Measurements from ENCODE around the gene TMC1.

TMC1 gene

GRCh38 chr9:72875221-72875620, 353.8 kb downstream of the TMC1 start (continued):
- TF ChIP-seq SETDB1 (IDR thresholded peaks at IDR 0.05; ENCODE audit: insufficient read length, low read length), result no peak

DNA sequence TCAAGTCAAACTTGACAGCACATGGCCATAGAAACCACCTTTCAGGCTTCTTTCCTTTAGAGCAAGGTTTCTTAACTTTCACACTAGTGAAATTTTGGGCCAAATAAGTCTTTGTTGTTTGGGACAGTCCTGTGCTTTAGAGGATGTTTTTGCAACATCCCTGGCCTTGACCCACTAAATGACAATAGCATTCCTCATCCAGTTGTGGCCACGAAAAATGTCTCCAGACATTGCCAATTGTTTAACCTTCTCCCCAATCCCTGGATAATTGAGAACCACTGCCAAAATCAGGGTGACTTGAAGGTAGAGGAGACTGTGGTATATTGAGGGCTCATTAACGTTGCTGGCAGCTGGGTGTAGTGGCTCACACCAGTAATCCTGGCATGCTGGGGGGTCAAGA, 359.4 kb downstream of the TMC1 start:
- no peaks in the 10 kb centered on the region for H3K9me3 ChIP-seq (ENCODE audit: control insufficient read depth, insufficient read depth, low read depth, low read length)
- TF ChIP-seq ZNF561 (tag by site-specific recombination; IDR thresholded peaks at IDR 0.05; ENCODE audit: borderline replicate concordance), result no peak
- TF ChIP-seq ZNF121 (tag by site-specific recombination; IDR thresholded peaks at IDR 0.05), result no peak
- no peak for TF ChIP-seq ZNF549 (tag by site-specific recombination; IDR thresholded peaks at IDR 0.05)
- ChIA-PET POLR2A (no interaction called here), CTCF (interaction anchor here (0.6 kb wide), 1 partner anchor 23 kb away, joined by 4 read pairs; no protein-coding TSS in a partner anchor)
- no peaks in the 10 kb centered on the region for H3K36me3 ChIP-seq (ENCODE audit: control insufficient read depth in 2 of 2, insufficient read depth in 1 of 2, low read length in 2 of 2)
- H3K4me1 ChIP-seq (ENCODE audit: control insufficient read depth, insufficient read depth, low read length), result no peaks in the 10 kb centered on the region
- H3K4me3 ChIP-seq (ENCODE audit: low read depth, low read length), result no peak overlapping the region
- no peak overlapping the region for H3K27ac ChIP-seq (ENCODE audit: extremely low read depth, low read depth, low read length)

DNA sequence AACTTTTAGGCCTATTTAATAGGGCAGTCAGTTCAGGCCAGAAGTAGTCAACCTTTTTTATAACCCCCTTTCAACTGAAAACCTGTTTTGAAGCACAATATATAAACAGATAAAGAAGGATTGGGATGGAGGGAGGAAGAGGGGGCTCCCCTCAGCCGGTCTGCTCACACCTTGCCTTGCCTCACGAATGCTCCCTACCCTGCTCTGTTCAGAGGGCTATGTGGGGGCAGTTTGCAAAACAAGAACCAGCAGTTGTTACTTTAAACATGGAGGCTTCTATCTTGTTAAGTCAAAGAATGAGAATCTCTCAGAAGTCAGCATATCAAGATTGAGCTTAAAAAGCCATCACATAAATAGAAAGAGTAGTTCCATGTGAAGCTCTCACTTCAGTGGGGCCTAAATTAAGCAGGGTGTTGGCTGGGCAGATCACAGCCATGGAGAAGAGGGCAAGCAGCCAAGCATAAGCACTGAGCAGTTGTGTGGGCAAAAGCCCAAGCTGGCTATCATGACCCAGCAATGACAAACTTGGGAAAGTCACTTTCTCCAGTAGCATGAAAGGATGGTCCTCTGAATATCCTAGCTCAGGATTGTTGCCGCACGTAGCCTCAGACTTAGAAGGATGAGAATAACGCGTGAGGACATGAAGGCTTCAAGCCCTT, 360.8 kb downstream of the TMC1 start:
- H3K27ac ChIP-seq (ENCODE audit: extremely low read depth, low read depth, low read length), result no peak overlapping the region
- no peaks in the 10 kb centered on the region for H3K9me3 ChIP-seq (ENCODE audit: control insufficient read depth, insufficient read depth, low read depth, low read length)
- TF ChIP-seq ZNF596 (tag by site-specific recombination; IDR thresholded peaks at IDR 0.05) (no peak), AEBP2 (tag by site-specific recombination; IDR thresholded peaks at IDR 0.05; ENCODE audit: borderline replicate concordance) (no peak), ZBTB48 (tag by site-specific recombination; IDR thresholded peaks at IDR 0.05) (no peak), ZNF394 (tag by site-specific recombination; IDR thresholded peaks at IDR 0.05; ENCODE audit: borderline replicate concordance) (no peak), ZNF670 (tag by site-specific recombination; IDR thresholded peaks at IDR 0.05; ENCODE audit: low read depth) (no peak), ZNF701 (tag by site-specific recombination; IDR thresholded peaks at IDR 0.05) (no peak), ZNF37A (tag by site-specific recombination; IDR thresholded peaks at IDR 0.05) (no peak), ZSCAN16 (tag by site-specific recombination; IDR thresholded peaks at IDR 0.05) (no peak), HOXA7 (CRISPR knock-in tag; IDR thresholded peaks at IDR 0.05; ENCODE audit: borderline replicate concordance) (no peak), MYNN (tag by site-specific recombination; IDR thresholded peaks at IDR 0.05; ENCODE audit: borderline replicate concordance) (no peak), MEIS1 (CRISPR knock-in tag; IDR thresholded peaks at IDR 0.05; ENCODE audit: borderline replicate concordance) (no peak), HOXD13 (CRISPR knock-in tag; IDR thresholded peaks at IDR 0.05; ENCODE audit: borderline replicate concordance) (no peak)
- CTCF ChIA-PET, result interaction anchor here (1.3 kb wide), 1 partner anchor 140 kb away, joined by 4 read pairs; no protein-coding TSS in a partner anchor
- POLR2A ChIA-PET, result no interaction called here
- H3K36me3 ChIP-seq (ENCODE audit: control insufficient read depth in 2 of 2, insufficient read depth in 1 of 2, low read length in 2 of 2), result no peaks in the 10 kb centered on the region
- H3K4me3 ChIP-seq (ENCODE audit: low read depth, low read length), result no peak overlapping the region
- no peaks in the 10 kb centered on the region for H3K4me1 ChIP-seq (ENCODE audit: control insufficient read depth, insufficient read depth, low read length)

DNA sequence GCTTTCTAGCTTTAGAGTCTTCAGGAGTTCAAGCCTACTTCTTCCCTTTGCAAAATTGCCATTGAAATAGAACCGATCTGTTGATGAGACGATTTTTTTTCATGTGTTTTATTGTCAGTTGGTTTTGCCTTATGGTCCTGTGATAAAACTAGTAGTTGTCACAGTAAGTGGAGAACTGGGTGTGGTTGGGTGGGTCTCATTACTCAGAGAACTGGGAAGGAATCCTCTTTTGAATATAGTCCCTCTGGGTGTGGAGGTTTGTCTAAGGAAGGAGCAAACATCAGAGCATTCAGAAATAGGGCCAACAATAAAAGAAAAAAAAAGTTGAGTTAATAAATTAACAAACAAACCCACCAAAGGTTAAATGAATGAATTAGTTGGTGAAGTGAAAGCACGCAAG, 362.5 kb downstream of the TMC1 start:
- Histone ChIP-seq H3K4me3 (ENCODE audit: low read depth, low read length) (no peak overlapping the region), H3K4me1 (ENCODE audit: control insufficient read depth, insufficient read depth, low read length) (no peaks in the 10 kb centered on the region), H3K36me3 (ENCODE audit: control insufficient read depth in 2 of 2, insufficient read depth in 1 of 2, low read length in 2 of 2) (no peaks in the 10 kb centered on the region), H3K9me3 (ENCODE audit: control insufficient read depth, insufficient read depth, low read depth, low read length) (no peaks in the 10 kb centered on the region), H3K27ac (ENCODE audit: extremely low read depth, low read depth, low read length) (no peak overlapping the region)
- TF ChIP-seq, protein P1, sequence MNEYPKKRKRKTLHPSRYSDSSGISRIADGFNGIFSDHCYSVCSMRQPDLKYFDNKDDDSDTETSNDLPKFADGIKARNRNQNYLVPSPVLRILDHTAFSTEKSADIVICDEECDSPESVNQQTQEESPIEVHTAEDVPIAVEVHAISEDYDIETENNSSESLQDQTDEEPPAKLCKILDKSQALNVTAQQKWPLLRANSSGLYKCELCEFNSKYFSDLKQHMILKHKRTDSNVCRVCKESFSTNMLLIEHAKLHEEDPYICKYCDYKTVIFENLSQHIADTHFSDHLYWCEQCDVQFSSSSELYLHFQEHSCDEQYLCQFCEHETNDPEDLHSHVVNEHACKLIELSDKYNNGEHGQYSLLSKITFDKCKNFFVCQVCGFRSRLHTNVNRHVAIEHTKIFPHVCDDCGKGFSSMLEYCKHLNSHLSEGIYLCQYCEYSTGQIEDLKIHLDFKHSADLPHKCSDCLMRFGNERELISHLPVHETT (tag by site-specific recombination; IDR thresholded peaks at IDR 0.05), result no peak
- TF ChIP-seq ZNF701 (tag by site-specific recombination; IDR thresholded peaks at IDR 0.05) (no peak), ZNF146 (tag by site-specific recombination; IDR thresholded peaks at IDR 0.05) (no peak), KLF8 (tag by site-specific recombination; IDR thresholded peaks at IDR 0.05) (no peak), ZNF501 (tag by site-specific recombination; IDR thresholded peaks at IDR 0.05) (no peak), SP3 (tag by site-specific recombination; IDR thresholded peaks at IDR 0.05) (no peak), ZNF426 (tag by site-specific recombination; IDR thresholded peaks at IDR 0.05) (no peak), ZNF596 (tag by site-specific recombination; IDR thresholded peaks at IDR 0.05) (no peak)
- ChIA-PET CTCF (interaction anchor here (3.2 kb wide), 1 partner anchor 27 kb away, joined by 9 read pairs; no protein-coding TSS in a partner anchor), POLR2A (no interaction called here)
